HG03064 (cell line): ENCODE measurements around the gene LRRC71.

ENCODE experiments used
- ATAC-seq: cut with Tn5 transposase; IDR thresholded peaks from one replicate; pipeline ENCODE4 v1.9.1; 2021; ENCODE audit warnings: low read depth; ENCODE audit not compliant: unreplicated experiment

Gene LRRC71

GRCh38 chr1:156892190-156893047 is 28.0 kb upstream of the LRRC71 start:
- no peak for ATAC-seq

- no peak for ATAC-seq
These were observed 27.1 kb upstream of the LRRC71 start, which contains the start of gene PEAR1 for GRCh38 chr1:156893048-156893953. TSS of gene PEAR1 (plus strand) at chr1:156893718. CDS start at chr1:156903927, 10,209 bp downstream.

- ATAC-seq, result no peak
These were observed 26.4 kb upstream of the LRRC71 start for GRCh38 chr1:156894001-156894400.

GRCh38 chr1:156894711-156895454 is 25.5 kb upstream of the LRRC71 start:
- no peak for ATAC-seq

- no peak for ATAC-seq
These were observed 25.0 kb upstream of the LRRC71 start for GRCh38 chr1:156895455-156895812.

GRCh38 chr1:156895927-156896326 is 24.5 kb upstream of the LRRC71 start:
- no peak for ATAC-seq

- no peak for ATAC-seq
These were observed 23.9 kb upstream of the LRRC71 start for GRCh38 chr1:156896490-156897033.

GRCh38 chr1:156897078-156897825 is 23.2 kb upstream of the LRRC71 start:
- no peak for ATAC-seq

- ATAC-seq, result no peak
These were observed 22.3 kb upstream of the LRRC71 start for GRCh38 chr1:156898161-156898566.

GRCh38 chr1:156898971-156899664 is 21.3 kb upstream of the LRRC71 start:
- no peak for ATAC-seq

GRCh38 chr1:156899956-156900718 is 20.3 kb upstream of the LRRC71 start:
- ATAC-seq, result no peak

- ATAC-seq, result no peak
These were observed 19.4 kb upstream of the LRRC71 start for GRCh38 chr1:156900896-156901589.

GRCh38 chr1:156901590-156901900 is 18.9 kb upstream of the LRRC71 start:
- ATAC-seq, result no peak

GRCh38 chr1:156901966-156902915 is 18.2 kb upstream of the LRRC71 start:
- ATAC-seq, result no peak

- ATAC-seq, result no peak
These were observed 16.9 kb upstream of the LRRC71 start for GRCh38 chr1:156903328-156904091.
